Measurements from ENCODE around the gene RBFOX1.

DNA sequence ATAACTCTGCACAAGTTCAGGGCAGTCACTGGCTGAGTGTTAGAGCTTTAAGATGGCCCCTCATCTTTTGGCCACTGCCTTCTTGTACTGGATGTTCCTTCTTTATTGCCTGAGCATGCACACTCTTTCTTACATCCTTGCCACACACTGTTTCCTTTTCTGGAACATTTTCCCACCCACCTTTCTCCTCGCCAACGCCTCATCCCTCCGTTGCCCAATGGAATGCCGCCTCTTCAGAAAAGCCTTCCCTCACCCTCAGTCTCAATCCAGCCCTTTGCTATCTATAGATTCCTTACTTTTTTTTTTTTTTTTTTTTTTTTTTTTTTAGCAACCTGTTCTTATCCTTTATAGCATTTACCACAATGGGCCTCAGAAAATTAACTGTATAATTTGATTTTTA lies 47.9 kb upstream of the RBFOX1 start:
- no peak for TF ChIP-seq CTCF (conservative IDR thresholded peaks at IDR 0.05 in 1 of 2, IDR thresholded peaks at IDR 0.05 in 1 of 2; ENCODE audit: extremely low read depth in 1 of 2, insufficient read depth in 1 of 2, low read depth in 1 of 2, low read length in 2 of 2)
- TF ChIP-seq EZH2 (IDR thresholded peaks at IDR 0.05; ENCODE audit: borderline replicate concordance, low read length), result no peak

Data from mammary epithelial cell (primary cell).